ENCODE data around the gene LRRC75B.
"Not testable (repeated sequence)": the region's sequence is repeated elsewhere in the genome, so short reads cannot be mapped to it uniquely, and the experiment has no call there.

The LRRC75B gene

DNA sequence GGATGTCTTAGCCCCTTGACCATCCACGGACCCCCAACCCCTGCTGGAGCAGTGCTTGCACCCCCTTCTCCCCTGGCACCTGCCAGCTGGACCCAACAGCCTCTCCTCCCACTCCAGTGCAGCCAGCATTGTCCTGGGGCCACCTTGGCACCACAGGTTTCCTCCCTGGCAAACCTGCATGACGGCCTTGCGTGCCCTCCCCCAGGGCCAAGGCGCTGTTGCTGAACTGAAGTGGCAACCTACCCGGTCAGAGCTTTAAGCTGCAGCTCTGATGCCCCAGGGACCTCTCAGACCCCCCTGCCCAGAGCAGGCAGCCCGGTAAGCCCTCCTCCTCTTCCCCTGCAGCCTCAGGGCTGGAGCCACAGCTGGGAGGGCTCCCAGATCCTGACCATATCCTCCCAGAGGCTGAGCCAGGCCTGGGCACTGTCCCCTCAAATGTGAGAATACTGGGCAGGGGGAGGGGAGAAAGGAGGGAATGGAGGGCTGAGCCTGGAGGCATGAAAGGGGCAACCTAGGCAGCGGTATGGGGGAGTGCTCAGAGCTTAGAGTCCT, 1.8 kb upstream of the LRRC75B start:
- H3K36me3 ChIP-seq (ENCODE audit: control insufficient read depth in 4 of 4, insufficient read depth in 4 of 4, low read length in 3 of 4): no peaks in the 10 kb centered on the region
- peaks cover 0 to 26% (median 12%) of the 10 kb centered on the region in 4 experiments for H3K4me1 ChIP-seq (ENCODE audit: control extremely low read depth in 1 of 4, control insufficient read depth in 4 of 4, insufficient read depth in 4 of 4, low read length in 3 of 4)
- H3K4me3 ChIP-seq (ENCODE audit: control insufficient read depth in 1 of 7, extremely low read depth in 1 of 7, insufficient read depth in 4 of 7, low read depth in 2 of 7, low read length in 6 of 7): no peak overlapping the region
- no peaks in the 10 kb centered on the region for H3K9me3 ChIP-seq (ENCODE audit: control extremely low read depth in 1 of 5, control insufficient read depth in 4 of 5, insufficient read depth in 2 of 5, low read depth in 1 of 5, low read length in 4 of 5)
- no peak overlapping the region for H3K27ac ChIP-seq (ENCODE audit: insufficient read depth in 1 of 2, low read depth in 1 of 2, low read length in 2 of 2, poor library complexity in 1 of 2, severe bottlenecking in 2 of 2)
- no peaks in the 10 kb centered on the region for H3K27me3 ChIP-seq (replicated peaks in 2 of 5; ENCODE audit: control insufficient read depth in 4 of 5, insufficient read depth in 5 of 5, low read length in 4 of 5)
- POLR2A ChIA-PET: no interaction called here
- DNase-seq: no peak
- WGBS (ENCODE audit: insufficient coverage): 100% methylated on average over 4 of the region's 7 CpGs
- CTCF ChIA-PET: no interaction called here

DNA sequence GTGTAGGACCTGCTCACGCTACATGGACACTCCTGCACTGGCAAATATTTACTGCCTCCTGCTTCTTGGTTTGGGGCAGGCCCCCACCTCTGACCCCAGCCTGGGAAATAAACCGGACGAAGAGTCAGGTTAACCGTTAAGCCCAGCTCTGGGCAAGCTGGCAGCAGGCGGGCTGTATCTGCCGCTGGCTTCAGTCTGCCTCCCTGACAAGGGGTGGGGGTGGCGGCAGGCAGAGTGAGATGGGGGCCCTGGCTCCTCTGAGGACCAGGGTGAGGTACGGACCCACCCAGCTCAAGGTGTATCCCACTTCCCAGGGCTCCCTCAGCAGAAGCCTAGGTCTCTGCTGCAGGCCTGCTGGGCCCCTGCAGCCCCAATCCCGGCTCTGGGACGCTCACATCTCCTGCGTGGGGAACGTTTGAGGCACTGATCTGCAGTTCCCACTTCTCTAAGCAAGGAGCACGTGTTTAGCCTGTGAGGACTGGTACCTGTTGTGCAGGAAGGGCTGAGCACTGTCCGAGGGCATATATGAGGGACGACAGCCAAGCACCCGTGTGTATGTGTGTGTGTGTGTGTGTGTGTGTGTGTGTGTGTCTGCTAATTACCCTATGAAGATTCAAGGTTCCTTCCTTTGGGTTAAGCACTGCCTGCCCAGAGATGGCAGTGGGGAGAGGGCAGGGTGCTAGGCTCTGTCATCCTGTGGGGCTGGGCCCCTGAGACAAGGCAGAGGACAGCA, 1.1 kb upstream of the LRRC75B start:
- CTCF ChIA-PET: no interaction called here
- Histone ChIP-seq H3K27me3 (replicated peaks in 2 of 5; ENCODE audit: control insufficient read depth in 4 of 5, insufficient read depth in 5 of 5, low read length in 4 of 5) (no peaks in the 10 kb centered on the region), H3K4me1 (ENCODE audit: control extremely low read depth in 1 of 4, control insufficient read depth in 4 of 4, insufficient read depth in 4 of 4, low read length in 3 of 4) (peaks cover 0 to 25% (median 11%) of the 10 kb centered on the region in 4 experiments), H3K4me3 (ENCODE audit: control insufficient read depth in 1 of 7, extremely low read depth in 1 of 7, insufficient read depth in 4 of 7, low read depth in 2 of 7, low read length in 6 of 7) (no peak overlapping the region), H3K27ac (ENCODE audit: insufficient read depth in 1 of 2, low read depth in 1 of 2, low read length in 2 of 2, poor library complexity in 1 of 2, severe bottlenecking in 2 of 2) (no peak overlapping the region), H3K36me3 (ENCODE audit: control insufficient read depth in 4 of 4, insufficient read depth in 4 of 4, low read length in 3 of 4) (peaks cover 0 to 2% (median 0%) of the 10 kb centered on the region in 4 experiments), H3K9me3 (ENCODE audit: control extremely low read depth in 1 of 5, control insufficient read depth in 4 of 5, insufficient read depth in 2 of 5, low read depth in 1 of 5, low read length in 4 of 5) (no peaks in the 10 kb centered on the region)
- POLR2A ChIA-PET: interaction anchor here (1.1 kb wide), 1 partner anchor 41 kb away, joined by 4 read pairs; no protein-coding TSS in a partner anchor
- 95% methylated on average over 14 of the region's 16 CpGs for WGBS (ENCODE audit: insufficient coverage)
- no peak for DNase-seq

DNA sequence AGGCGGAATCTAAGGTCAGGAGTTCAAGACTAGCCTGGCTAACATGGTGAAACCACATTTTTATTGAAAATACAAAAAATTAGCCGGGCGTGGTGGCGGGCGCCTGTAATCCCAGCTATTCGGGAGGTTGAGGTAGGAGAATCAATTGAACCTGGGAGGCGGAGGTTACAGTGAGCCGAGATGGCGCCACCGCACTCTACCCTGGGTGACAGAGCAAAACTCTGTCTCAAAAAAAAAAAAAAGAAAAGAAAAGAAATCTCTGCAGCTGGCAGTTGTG, 624 bp upstream of the LRRC75B start:
- peaks cover 0 to 25% (median 11%) of the 10 kb centered on the region in 4 experiments for H3K4me1 ChIP-seq (ENCODE audit: control extremely low read depth in 1 of 4, control insufficient read depth in 4 of 4, insufficient read depth in 4 of 4, low read length in 3 of 4)
- not testable (repeated sequence) for H3K9me3 ChIP-seq (ENCODE audit: control extremely low read depth in 1 of 5, control insufficient read depth in 4 of 5, insufficient read depth in 2 of 5, low read depth in 1 of 5, low read length in 4 of 5); H3K36me3 ChIP-seq (ENCODE audit: control insufficient read depth in 4 of 4, insufficient read depth in 4 of 4, low read length in 3 of 4); DNase-seq; H3K27me3 ChIP-seq (replicated peaks in 2 of 5; ENCODE audit: control insufficient read depth in 4 of 5, insufficient read depth in 5 of 5, low read length in 4 of 5)
- ChIA-PET POLR2A (interaction anchor here (1.1 kb wide), 1 partner anchor 42 kb away, joined by 4 read pairs; no protein-coding TSS in a partner anchor), CTCF (interaction anchor here (1.0 kb wide), 1 partner anchor 14 kb away, joined by 3 read pairs; no protein-coding TSS in a partner anchor)
- peak overlapping the region in 1 of 2 experiments; percentile 25 for H3K27ac ChIP-seq (ENCODE audit: insufficient read depth in 1 of 2, low read depth in 1 of 2, low read length in 2 of 2, poor library complexity in 1 of 2, severe bottlenecking in 2 of 2)
- 96% methylated on average over 4 of the region's 10 CpGs for WGBS (ENCODE audit: insufficient coverage)
- H3K4me3 ChIP-seq (ENCODE audit: control insufficient read depth in 1 of 7, extremely low read depth in 1 of 7, insufficient read depth in 4 of 7, low read depth in 2 of 7, low read length in 6 of 7): peak overlapping the region in 4 of 7 experiments; percentile 61 to 73 (median 70)

DNA sequence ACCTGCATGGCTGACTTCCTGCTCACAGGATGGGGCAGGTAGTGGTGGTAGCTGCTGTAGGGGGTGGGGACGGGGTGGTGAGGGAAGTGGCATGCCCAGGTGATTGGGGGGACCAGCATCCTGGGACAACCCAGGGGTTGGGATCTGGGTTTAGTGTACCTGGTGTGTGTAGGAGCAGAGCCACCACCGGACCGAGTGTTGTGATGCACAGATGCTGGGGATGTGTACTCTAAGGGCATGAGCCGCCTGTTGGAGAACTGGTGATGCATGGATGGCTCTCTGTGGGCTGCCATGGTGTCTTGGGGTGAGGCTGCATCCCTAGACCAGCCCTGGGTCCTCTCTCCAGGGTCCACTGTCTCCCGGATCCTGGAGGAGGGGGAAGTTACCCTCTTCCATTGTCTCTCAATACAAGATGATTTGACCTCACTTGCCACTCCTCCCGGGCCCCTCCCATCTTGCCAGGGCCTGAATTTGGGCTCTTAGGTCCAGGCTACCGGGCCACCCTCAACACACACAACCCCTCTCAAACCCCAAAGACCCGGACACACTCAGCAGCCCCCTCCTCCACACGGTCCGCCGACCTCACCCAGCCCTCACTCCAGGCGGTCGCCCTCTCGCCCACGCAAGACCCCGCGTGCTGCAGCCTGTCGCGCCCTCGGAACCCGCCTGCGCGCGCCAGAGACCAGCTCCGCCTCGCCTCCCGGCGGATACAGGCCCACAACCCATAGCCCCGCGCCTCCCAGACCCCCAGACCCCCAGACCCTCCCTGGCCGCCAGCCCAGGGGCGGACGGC, 619 bp downstream of the LRRC75B start:
- ChIA-PET CTCF (interaction anchor here (1.0 kb wide), 1 partner anchor 15 kb away, joined by 3 read pairs; no protein-coding TSS in a partner anchor), POLR2A (interaction anchor here (1.1 kb wide), 1 partner anchor 43 kb away, joined by 4 read pairs; no protein-coding TSS in a partner anchor)
- H3K9me3 ChIP-seq (ENCODE audit: control extremely low read depth in 1 of 5, control insufficient read depth in 4 of 5, insufficient read depth in 2 of 5, low read depth in 1 of 5, low read length in 4 of 5): no peaks in the 10 kb centered on the region
- H3K4me1 ChIP-seq (ENCODE audit: control extremely low read depth in 1 of 4, control insufficient read depth in 4 of 4, insufficient read depth in 4 of 4, low read length in 3 of 4): peaks cover 0 to 25% (median 11%) of the 10 kb centered on the region in 4 experiments
- H3K27me3 ChIP-seq (replicated peaks in 2 of 5; ENCODE audit: control insufficient read depth in 4 of 5, insufficient read depth in 5 of 5, low read length in 4 of 5): no peaks in the 10 kb centered on the region
- peak in 2 of 3 donors; percentile 15 to 44 for DNase-seq
- WGBS (ENCODE audit: insufficient coverage): 14% methylated on average over 22 of the region's 33 CpGs
- H3K36me3 ChIP-seq (ENCODE audit: control insufficient read depth in 4 of 4, insufficient read depth in 4 of 4, low read length in 3 of 4): peaks cover 0 to 10% (median 1%) of the 10 kb centered on the region in 4 experiments
- peak overlapping the region; percentile 30 to 73 (median 61) for H3K4me3 ChIP-seq (ENCODE audit: control insufficient read depth in 1 of 7, extremely low read depth in 1 of 7, insufficient read depth in 4 of 7, low read depth in 2 of 7, low read length in 6 of 7)
- H3K27ac ChIP-seq (ENCODE audit: insufficient read depth in 1 of 2, low read depth in 1 of 2, low read length in 2 of 2, poor library complexity in 1 of 2, severe bottlenecking in 2 of 2): no peak overlapping the region

DNA sequence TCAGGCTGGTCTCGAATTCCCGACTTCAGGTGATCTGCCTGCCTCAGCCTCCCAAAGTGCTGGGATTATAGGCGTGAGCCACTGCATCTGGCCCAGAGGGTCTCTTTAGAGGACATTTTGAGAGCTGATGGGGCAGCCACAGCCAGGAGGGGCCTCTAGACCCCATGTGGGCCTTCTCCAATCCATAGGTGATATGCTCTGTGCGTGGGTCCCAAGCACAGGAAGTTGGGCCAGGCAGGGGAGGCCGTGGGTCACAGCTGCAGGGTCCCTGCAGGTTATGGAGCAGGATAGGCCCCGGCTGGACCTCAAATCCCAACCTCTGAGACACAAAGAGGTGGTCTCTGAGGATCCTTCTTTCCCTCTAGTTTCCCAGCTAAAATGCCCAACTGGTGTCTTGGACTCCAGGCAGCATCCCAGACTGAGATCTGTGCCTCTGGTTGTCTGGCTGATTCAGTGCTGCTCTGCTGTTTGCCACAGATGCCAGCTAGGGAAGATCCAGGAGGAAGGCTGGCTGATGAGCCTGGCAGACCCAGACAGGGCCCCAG, 1.5 kb downstream of the LRRC75B start:
- Histone ChIP-seq H3K4me1 (ENCODE audit: control extremely low read depth in 1 of 4, control insufficient read depth in 4 of 4, insufficient read depth in 4 of 4, low read length in 3 of 4) (peaks cover 0 to 25% (median 11%) of the 10 kb centered on the region in 4 experiments), H3K27me3 (replicated peaks in 2 of 5; ENCODE audit: control insufficient read depth in 4 of 5, insufficient read depth in 5 of 5, low read length in 4 of 5) (no peaks in the 10 kb centered on the region), H3K9me3 (ENCODE audit: control extremely low read depth in 1 of 5, control insufficient read depth in 4 of 5, insufficient read depth in 2 of 5, low read depth in 1 of 5, low read length in 4 of 5) (no peaks in the 10 kb centered on the region), H3K27ac (ENCODE audit: insufficient read depth in 1 of 2, low read depth in 1 of 2, low read length in 2 of 2, poor library complexity in 1 of 2, severe bottlenecking in 2 of 2) (no peak overlapping the region), H3K36me3 (ENCODE audit: control insufficient read depth in 4 of 4, insufficient read depth in 4 of 4, low read length in 3 of 4) (peaks cover 0 to 10% (median 1%) of the 10 kb centered on the region in 4 experiments), H3K4me3 (ENCODE audit: control insufficient read depth in 1 of 7, extremely low read depth in 1 of 7, insufficient read depth in 4 of 7, low read depth in 2 of 7, low read length in 6 of 7) (no peak overlapping the region)
- DNase-seq: no peak
- CTCF ChIA-PET: no interaction called here
- WGBS (ENCODE audit: insufficient coverage): 100% methylated on average over 6 of the region's 6 CpGs
- POLR2A ChIA-PET: no interaction called here

DNA sequence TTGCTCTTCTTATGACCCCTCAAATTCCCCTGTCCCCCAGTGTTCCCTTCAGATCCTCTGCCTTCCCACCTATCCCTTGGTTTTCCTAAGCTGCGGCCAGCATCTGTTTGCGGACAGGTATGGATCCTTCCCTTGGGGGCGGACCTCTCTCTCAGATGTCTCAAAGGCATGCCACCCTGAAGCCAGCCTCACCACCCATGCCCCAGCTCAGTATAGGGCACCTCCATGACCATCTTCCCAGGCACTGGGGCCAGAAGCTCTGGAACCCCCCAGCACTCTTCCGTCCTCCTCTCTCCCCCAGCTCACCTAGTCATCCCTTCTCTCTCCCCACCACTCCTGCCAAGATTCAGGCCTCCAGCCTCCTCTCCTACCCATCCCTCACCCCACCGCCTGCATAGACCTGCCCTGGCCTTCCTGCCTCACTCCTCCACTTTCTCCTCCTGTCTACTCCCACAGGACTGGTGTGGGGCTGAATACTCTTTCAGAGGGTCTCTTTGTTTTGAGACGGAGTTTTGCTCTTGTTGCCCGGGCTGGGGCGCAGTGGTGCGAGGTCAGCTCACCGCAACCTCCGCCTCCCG, 2.2 kb downstream of the LRRC75B start:
- Histone ChIP-seq H3K4me1 (ENCODE audit: control extremely low read depth in 1 of 4, control insufficient read depth in 4 of 4, insufficient read depth in 4 of 4, low read length in 3 of 4) (peaks cover 0 to 25% (median 11%) of the 10 kb centered on the region in 4 experiments), H3K4me3 (ENCODE audit: control insufficient read depth in 1 of 7, extremely low read depth in 1 of 7, insufficient read depth in 4 of 7, low read depth in 2 of 7, low read length in 6 of 7) (no peak overlapping the region), H3K27ac (ENCODE audit: insufficient read depth in 1 of 2, low read depth in 1 of 2, low read length in 2 of 2, poor library complexity in 1 of 2, severe bottlenecking in 2 of 2) (no peak overlapping the region), H3K27me3 (replicated peaks in 2 of 5; ENCODE audit: control insufficient read depth in 4 of 5, insufficient read depth in 5 of 5, low read length in 4 of 5) (no peaks in the 10 kb centered on the region), H3K9me3 (ENCODE audit: control extremely low read depth in 1 of 5, control insufficient read depth in 4 of 5, insufficient read depth in 2 of 5, low read depth in 1 of 5, low read length in 4 of 5) (no peaks in the 10 kb centered on the region), H3K36me3 (ENCODE audit: control insufficient read depth in 4 of 4, insufficient read depth in 4 of 4, low read length in 3 of 4) (peaks cover 0 to 15% (median 3%) of the 10 kb centered on the region in 4 experiments)
- no peak for DNase-seq
- WGBS (ENCODE audit: insufficient coverage): 98% methylated on average over 10 of the region's 12 CpGs
- ChIA-PET CTCF (no interaction called here), POLR2A (no interaction called here)

Measured in common myeloid progenitor, CD34-positive (primary cell).